Hepatocyte (in vitro differentiated cells): ENCODE measurements around the gene E2F7. TPM values are rescaled to one million over a fixed set of nuclear protein-coding genes. Genes with fewer than 3 reads are reported as not detected.
"Not testable (repeated sequence)": the region's sequence is repeated elsewhere in the genome, so short reads cannot be mapped to it uniquely, and the experiment has no call there.

Source experiments
- DNase-seq: peaks from one replicate; pipeline ENCODE4 v3.0.0-alpha.2; 2016; ENCODE audit warnings: low spot score
- H2AFZ ChIP-seq: fragments of 200-600 bp; sonication (generic); 2 replicates; pipeline ENCODE4 v1.6.0; 2016; ENCODE audit warnings: antibody characterized with exemption, mild to moderate bottlenecking
- H3K27ac ChIP-seq: fragments of 200-600 bp; sonication (generic); 2 replicates; pipeline ENCODE4 v1.5.1; 2016; ENCODE audit warnings: mild to moderate bottlenecking
- H3K27me3 ChIP-seq: fragments of 200-600 bp; sonication (generic); 2 replicates; pipeline ENCODE4 v1.6.1; 2016
- H3K36me3 ChIP-seq: fragments of 200-600 bp; sonication (generic); replicated peaks from 2 replicates; pipeline ENCODE4 v1.5.1; 2016; ENCODE audit warnings: low read depth; ENCODE audit not compliant: insufficient read depth
- H3K4me1 ChIP-seq: fragments of 200-600 bp; sonication (generic); 2 replicates; pipeline ENCODE4 v1.5.1; 2016; ENCODE audit warnings: mild to moderate bottlenecking, moderate library complexity; ENCODE audit not compliant: insufficient read depth
- H3K4me2 ChIP-seq: fragments of 200-600 bp; sonication (generic); 2 replicates; pipeline ENCODE4 v1.6.0; 2016
- H3K4me3 ChIP-seq: fragments of 200-600 bp; sonication (generic); 2 replicates; pipeline ENCODE4 v1.5.1; 2016; ENCODE audit warnings: mild to moderate bottlenecking
- H3K79me2 ChIP-seq: fragments of 200-600 bp; sonication (generic); 2 replicates; pipeline ENCODE4 v1.6.0; 2017; ENCODE audit warnings: mild to moderate bottlenecking
- H3K9me2 ChIP-seq: fragments of 200-600 bp; sonication (generic); replicated peaks from 2 replicates; pipeline ENCODE4 v1.6.0; 2017; ENCODE audit warnings: mild to moderate bottlenecking; ENCODE audit not compliant: insufficient read depth
- H3K9me3 ChIP-seq: fragments of 200-600 bp; sonication (generic); 2 replicates; pipeline ENCODE4 v1.5.1; 2016; ENCODE audit warnings: low read depth, mild to moderate bottlenecking
- H4K20me1 ChIP-seq: fragments of 200-600 bp; sonication (generic); 2 replicates; pipeline ENCODE4 v1.6.0; 2016; ENCODE audit warnings: mild to moderate bottlenecking; ENCODE audit not compliant: insufficient read depth, poor library complexity, severe bottlenecking
- EZH2 ChIP-seq: fragments of 200-600 bp; sonication (generic); IDR thresholded peaks from 2 replicates; pipeline ENCODE4 v1.6.1; 2016; ENCODE audit warnings: antibody characterized with exemption, mild to moderate bottlenecking, borderline replicate concordance
- EZH2phosphoT487 ChIP-seq: fragments of 200-600 bp; sonication (generic); IDR thresholded peaks from one replicate; pipeline ENCODE4 v1.6.1; 2018; ENCODE audit warnings: antibody characterized with exemption, mild to moderate bottlenecking, low read depth, moderate library complexity; ENCODE audit not compliant: unreplicated experiment, severe bottlenecking
- WGBS: methylation state at CpG from one replicate; pipeline ENCODE4 v1.1.6; 2016; ENCODE audit warnings: low lambda C conversion rate; ENCODE audit errors: missing lambda C conversion rate; 5-methylcytosine and 5-hydroxymethylcytosine counted together
- polyA plus RNA-seq: library from polyadenylated mRNA; unstranded; fragments of >200 nt; fragmentation: Nextera tagmentation; extraction: Ambion mirVana; gene quantifications from 2 replicates; pipeline ENCODE4 v1.2.1, GENCODE V29; 2016
- total RNA-seq: library from RNA; depleted of rRNA; stranded (reverse); fragments of >200 nt; gene quantifications from 2 replicates; pipeline ENCODE4 v1.2.3, GENCODE V29; 2014
- TF ChIP-seq, protein P1 (sequence below): fragments of 200-600 bp; sonication (generic); IDR thresholded peaks from 2 replicates; pipeline ENCODE4 v1.5.1; 2016; ENCODE audit warnings: antibody characterized with exemption, mild to moderate bottlenecking; ENCODE audit not compliant: poor library complexity

E2F7 gene
- total and polyA plus RNA-seq, 2 experiments from 2014 or later = 2.0 to 3.5 TPM

DNA sequence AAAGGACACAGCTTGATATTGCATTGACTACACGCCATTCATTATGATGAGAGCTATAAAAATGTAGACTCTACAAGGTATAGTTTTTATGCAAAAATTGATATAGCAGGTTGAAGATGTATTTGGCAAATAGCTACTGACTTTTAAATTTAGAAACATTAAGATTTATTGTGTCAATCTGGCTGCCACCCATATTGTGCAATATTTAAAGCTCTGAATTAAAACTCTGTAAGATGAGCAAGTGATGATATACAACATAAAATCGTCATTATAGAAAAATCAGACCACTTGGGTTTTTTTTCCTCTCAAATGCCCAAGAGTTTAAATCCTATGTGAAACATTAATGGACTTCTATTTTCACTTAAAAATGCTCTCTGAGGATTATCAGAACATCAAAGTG, 36.8 kb upstream of the E2F7 start:
- Histone ChIP-seq H3K4me2 (no peak overlapping the region), H3K27ac (no peak overlapping the region), H2AFZ (no peak overlapping the region), H3K9me2 (no peaks in the 10 kb centered on the region), H3K4me1 (no peaks in the 10 kb centered on the region), H3K79me2 (no peaks in the 10 kb centered on the region), H3K9me3 (no peaks in the 10 kb centered on the region), H3K27me3 (no peaks in the 10 kb centered on the region), H3K4me3 (no peak overlapping the region), H4K20me1 (no peaks in the 10 kb centered on the region), H3K36me3 (no peaks in the 10 kb centered on the region)
- WGBS = 74% methylated on average over 2 of the region's 2 CpGs
- DNase-seq = no peak
- TF ChIP-seq, protein P1, sequence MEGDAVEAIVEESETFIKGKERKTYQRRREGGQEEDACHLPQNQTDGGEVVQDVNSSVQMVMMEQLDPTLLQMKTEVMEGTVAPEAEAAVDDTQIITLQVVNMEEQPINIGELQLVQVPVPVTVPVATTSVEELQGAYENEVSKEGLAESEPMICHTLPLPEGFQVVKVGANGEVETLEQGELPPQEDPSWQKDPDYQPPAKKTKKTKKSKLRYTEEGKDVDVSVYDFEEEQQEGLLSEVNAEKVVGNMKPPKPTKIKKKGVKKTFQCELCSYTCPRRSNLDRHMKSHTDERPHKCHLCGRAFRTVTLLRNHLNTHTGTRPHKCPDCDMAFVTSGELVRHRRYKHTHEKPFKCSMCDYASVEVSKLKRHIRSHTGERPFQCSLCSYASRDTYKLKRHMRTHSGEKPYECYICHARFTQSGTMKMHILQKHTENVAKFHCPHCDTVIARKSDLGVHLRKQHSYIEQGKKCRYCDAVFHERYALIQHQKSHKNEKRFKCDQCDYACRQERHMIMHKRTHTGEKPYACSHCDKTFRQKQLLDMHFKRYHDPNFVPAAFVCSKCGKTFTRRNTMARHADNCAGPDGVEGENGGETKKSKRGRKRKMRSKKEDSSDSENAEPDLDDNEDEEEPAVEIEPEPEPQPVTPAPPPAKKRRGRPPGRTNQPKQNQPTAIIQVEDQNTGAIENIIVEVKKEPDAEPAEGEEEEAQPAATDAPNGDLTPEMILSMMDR = no peak
- TF ChIP-seq EZH2 (no peak), EZH2phosphoT487 (no peak)

DNA sequence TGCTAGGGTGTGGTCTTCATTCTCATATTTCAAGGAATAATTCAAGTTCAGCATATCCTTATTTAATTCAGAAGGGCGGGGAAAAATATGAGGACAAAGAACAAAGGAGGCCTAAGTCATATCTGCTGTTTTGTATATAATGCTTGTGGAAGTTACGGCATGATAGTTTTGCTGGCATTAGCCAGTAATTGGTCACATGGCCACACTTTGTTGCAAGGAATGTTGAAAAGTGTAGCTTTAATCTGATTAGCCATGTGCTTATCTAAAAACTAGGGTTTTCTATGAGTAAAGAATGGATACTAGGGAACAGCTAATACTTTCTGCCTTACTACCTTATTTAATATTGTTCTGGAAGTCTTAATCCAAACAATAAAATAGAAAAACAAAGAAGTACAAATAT, 34.4 kb upstream of the E2F7 start:
- Histone ChIP-seq H2AFZ (no peak overlapping the region), H3K27ac (no peak overlapping the region), H3K9me3 (no peaks in the 10 kb centered on the region), H3K4me3 (no peak overlapping the region), H3K79me2 (no peaks in the 10 kb centered on the region), H3K4me2 (no peak overlapping the region), H4K20me1 (no peaks in the 10 kb centered on the region), H3K36me3 (no peaks in the 10 kb centered on the region), H3K9me2 (no peaks in the 10 kb centered on the region), H3K27me3 (no peaks in the 10 kb centered on the region), H3K4me1 (no peaks in the 10 kb centered on the region)
- no peak for DNase-seq
- TF ChIP-seq EZH2phosphoT487 (no peak), EZH2 (no peak)
- TF ChIP-seq, protein P1 = no peak
- WGBS = 82% methylated on average over 2 of the region's 2 CpGs

DNA sequence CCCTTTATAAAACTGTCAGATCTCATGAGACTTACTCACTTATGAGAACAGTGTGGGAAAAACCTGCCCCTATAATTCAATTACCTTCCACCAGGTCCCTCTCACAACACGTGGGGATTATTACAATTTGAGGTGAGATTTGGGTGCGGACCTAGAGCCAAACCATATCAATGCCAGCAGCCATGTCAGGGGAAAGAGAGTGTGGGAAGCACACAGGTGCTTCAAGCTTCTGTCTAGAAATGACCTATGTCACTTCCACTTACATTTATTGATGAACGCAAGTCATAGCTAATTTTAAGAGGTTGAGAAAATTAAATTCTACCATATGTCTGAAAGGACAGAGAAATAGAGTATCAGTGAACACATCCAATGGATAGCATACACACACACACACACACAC, 32.5 kb upstream of the E2F7 start:
- Histone ChIP-seq H3K4me1 (no peaks in the 10 kb centered on the region), H3K27ac (no peak overlapping the region), H3K9me3 (no peaks in the 10 kb centered on the region), H3K36me3 (no peaks in the 10 kb centered on the region), H3K4me2 (no peak overlapping the region), H3K79me2 (no peaks in the 10 kb centered on the region), H3K9me2 (no peaks in the 10 kb centered on the region), H3K27me3 (no peaks in the 10 kb centered on the region), H4K20me1 (no peaks in the 10 kb centered on the region), H2AFZ (no peak overlapping the region), H3K4me3 (no peak overlapping the region)
- 91% methylated on average over 3 of the region's 3 CpGs for WGBS
- no peak for DNase-seq
- TF ChIP-seq, protein P1 = no peak
- TF ChIP-seq EZH2phosphoT487 (no peak), EZH2 (no peak)

DNA sequence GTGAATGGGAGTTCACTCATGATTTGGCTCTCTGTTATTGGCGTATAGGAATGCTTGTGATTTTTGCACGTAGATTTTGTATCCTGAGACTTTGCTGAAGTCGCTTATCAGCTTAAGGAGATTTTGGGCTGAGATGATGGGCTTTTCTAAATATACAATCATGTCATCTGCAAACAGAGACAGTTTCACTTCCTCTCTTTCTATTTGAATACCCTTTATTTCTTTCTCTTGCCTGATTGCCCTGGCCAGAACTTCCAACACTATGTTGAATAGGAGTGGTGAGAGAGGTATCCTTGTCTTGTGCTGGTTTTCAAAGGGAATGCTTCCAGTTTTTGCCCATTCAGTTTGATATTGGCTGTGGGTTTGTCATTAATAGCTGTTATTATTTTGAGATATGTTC, 26.9 kb upstream of the E2F7 start:
- 64% methylated on average over 3 of the region's 3 CpGs for WGBS
- not testable (repeated sequence) for H4K20me1 ChIP-seq

More for the DNA sequence above, 26.9 kb upstream of the E2F7 start:
- H3K27me3 ChIP-seq, H2AFZ ChIP-seq, H3K9me2 ChIP-seq, H3K4me1 ChIP-seq, DNase-seq, H3K27ac ChIP-seq, H3K4me3 ChIP-seq, H3K4me2 ChIP-seq, H3K79me2 ChIP-seq, H3K9me3 ChIP-seq, H3K36me3 ChIP-seq: not testable (repeated sequence)
